Measurements from ENCODE around the gene KRT13.
A peak's percentile ranks its signal among the peaks of the same experiment; 100 is the strongest.

The KRT13 gene

DNA sequence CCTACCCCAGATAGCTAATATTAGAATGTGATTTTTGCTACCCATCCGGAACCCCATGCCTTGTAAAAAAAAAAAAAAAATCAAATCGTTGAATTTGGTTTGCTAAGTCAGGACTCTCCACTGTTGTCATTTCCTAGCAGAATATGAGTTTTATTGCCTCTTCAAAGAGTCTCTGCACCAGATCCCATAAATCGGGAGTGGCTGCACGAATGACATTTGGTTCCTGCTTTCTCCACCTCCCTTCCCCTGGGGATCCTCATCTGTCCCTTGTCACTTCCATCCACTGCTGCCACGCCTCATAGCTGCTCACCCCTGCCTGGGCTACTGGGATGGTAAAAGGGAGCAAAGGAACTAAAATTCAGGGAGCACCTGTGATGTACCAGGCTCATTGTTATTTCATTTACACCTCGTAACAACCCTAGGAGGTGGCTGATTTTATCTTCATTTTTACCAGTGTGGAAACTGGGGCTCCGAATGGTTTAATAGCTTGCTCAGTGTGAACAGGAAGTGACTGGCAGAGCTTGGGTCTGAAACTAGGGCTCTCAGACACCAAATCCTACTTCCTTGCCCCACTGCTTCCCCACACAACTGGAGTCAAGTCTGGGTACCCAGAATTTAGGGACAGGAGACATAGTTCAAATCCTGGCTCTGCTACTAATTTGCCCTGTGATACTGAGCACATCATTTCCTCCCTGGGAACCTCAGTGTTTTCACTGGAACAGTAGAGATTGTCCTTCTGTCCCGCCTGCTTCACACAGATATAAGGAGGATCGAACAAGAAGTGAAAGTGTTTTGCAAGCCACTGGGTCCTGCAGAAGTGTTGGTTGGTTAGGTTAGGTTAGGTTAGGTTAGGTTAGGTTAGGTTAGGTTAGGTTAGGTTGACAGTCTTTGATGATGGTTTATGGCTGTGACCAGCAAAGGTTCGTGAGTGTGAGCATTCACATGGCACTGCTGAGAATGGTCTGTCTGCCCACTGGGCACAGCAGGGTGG, 15.1 kb downstream of the KRT13 start:
- no peak for FAIRE-seq

GRCh38 chr17:41489531-41489930, 15.9 kb downstream of the KRT13 start, which contains the start of gene KRT36:
Gene KRT36 (minus strand): TSS chr17:41489910. CDS start chr17:41489864, 46 bp downstream.
- FAIRE-seq, result no peak

More for the DNA sequence above, 15.1 kb downstream of the KRT13 start:
- DNase-seq (ENCODE audit: insufficient read length), result no peak
- TF ChIP-seq POLR2AphosphoS5 (IDR thresholded peaks at IDR 0.05; ENCODE audit: low read depth, low read length) (no peak), POLR2A (IDR thresholded peaks at IDR 0.05; ENCODE audit: low read depth, low read length) (no peak), TAF1 (IDR thresholded peaks at IDR 0.05; ENCODE audit: borderline replicate concordance, low read depth, low read length) (no peak)

DNA sequence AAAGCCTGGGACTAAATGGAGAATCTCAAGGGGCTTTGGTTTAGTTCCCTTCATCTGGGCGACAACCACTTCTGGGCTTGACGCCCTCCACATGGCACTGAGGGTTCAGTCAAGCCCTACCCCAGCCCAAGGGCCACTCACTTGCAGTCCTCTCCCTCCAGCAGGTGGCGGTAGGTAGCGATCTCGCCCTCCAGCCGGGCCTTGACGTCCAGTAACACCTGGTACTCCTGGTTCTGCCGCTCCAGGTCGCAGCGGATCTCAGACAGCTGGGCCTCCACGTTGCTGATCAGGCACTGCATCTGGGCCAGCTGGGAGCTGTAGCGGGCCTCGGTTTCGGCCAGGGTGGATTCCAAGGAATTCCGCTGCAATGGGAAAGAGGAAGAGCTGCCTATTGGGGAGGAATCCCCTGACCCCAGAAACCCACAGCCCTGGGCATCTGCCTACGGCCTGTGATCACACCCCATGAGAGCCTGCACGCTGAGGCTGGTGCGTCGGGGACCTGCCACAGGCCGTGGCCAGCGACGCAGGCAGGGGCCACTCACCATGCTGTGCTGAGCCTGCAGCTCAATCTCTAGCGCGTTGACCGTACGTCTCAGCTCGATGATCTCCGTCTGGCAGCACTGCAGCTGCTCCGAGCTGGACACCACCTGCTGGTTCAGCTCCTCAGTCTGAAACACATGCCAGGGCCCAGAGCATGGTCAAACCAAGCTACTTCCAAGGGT, 18.4 kb downstream of the KRT13 start:
- TF ChIP-seq POLR2A (IDR thresholded peaks at IDR 0.05; ENCODE audit: low read depth, low read length) (no peak), POLR2AphosphoS5 (IDR thresholded peaks at IDR 0.05; ENCODE audit: low read depth, low read length) (no peak), TAF1 (IDR thresholded peaks at IDR 0.05; ENCODE audit: borderline replicate concordance, low read depth, low read length) (no peak)
- FAIRE-seq, result no peak
- DNase-seq (ENCODE audit: insufficient read length), result peak; percentile 40

More at GRCh38 chr17:41489531-41489930, 15.9 kb downstream of the KRT13 start, which contains the start of gene KRT36:
- no peak for DNase-seq (ENCODE audit: insufficient read length)
- TF ChIP-seq TAF1 (IDR thresholded peaks at IDR 0.05; ENCODE audit: borderline replicate concordance, low read depth, low read length) (no peak), POLR2AphosphoS5 (IDR thresholded peaks at IDR 0.05; ENCODE audit: low read depth, low read length) (no peak), POLR2A (IDR thresholded peaks at IDR 0.05; ENCODE audit: low read depth, low read length) (no peak)

GRCh38 chr17:41486316-41486715, 19.1 kb downstream of the KRT13 start:
- FAIRE-seq (no peak), DNase-seq (ENCODE audit: insufficient read length) (no peak)
- no peak for TF ChIP-seq POLR2AphosphoS5 (IDR thresholded peaks at IDR 0.05; ENCODE audit: low read depth, low read length)

- no peak for FAIRE-seq
- DNase-seq (ENCODE audit: insufficient read length), result no peak
- TF ChIP-seq POLR2AphosphoS5 (IDR thresholded peaks at IDR 0.05; ENCODE audit: low read depth, low read length) (no peak), POLR2A (IDR thresholded peaks at IDR 0.05; ENCODE audit: low read depth, low read length) (no peak), TAF1 (IDR thresholded peaks at IDR 0.05; ENCODE audit: borderline replicate concordance, low read depth, low read length) (no peak)
Measured at GRCh38 chr17:41484920-41485904, 20.2 kb downstream of the KRT13 start.

- FAIRE-seq (no peak), DNase-seq (ENCODE audit: insufficient read length) (no peak)
- TF ChIP-seq POLR2A (IDR thresholded peaks at IDR 0.05; ENCODE audit: low read depth, low read length), result no peak
Measured at GRCh38 chr17:41483991-41484826, 21.2 kb downstream of the KRT13 start.

DNA sequence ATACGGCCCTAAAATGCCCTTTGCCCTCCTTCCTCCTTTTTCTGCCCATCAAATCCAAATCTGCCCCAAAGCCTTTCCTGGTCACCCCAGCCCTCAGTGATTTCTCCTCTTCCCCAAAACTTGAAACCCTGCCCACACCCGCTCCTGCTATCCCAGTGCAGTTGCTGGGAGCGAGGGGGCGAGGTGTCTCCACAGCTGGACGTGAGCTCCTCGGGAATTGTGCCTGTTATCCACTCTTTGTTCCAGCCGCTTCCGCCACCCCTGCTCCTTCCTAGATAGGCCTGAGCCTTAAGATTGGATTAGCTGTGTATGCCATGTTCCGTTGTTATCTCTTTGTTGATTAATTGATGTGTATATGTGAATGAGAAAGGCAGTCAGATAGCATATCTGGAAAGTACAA, 21.9 kb downstream of the KRT13 start:
- DNase-seq (ENCODE audit: insufficient read length) (no peak), FAIRE-seq (no peak)
- TF ChIP-seq POLR2A (IDR thresholded peaks at IDR 0.05; ENCODE audit: low read depth, low read length), result no peak
- TF ChIP-seq TAF1 (IDR thresholded peaks at IDR 0.05; ENCODE audit: borderline replicate concordance, low read depth, low read length), result no peak
- TF ChIP-seq POLR2AphosphoS5 (IDR thresholded peaks at IDR 0.05; ENCODE audit: low read depth, low read length), result no peak

DNA sequence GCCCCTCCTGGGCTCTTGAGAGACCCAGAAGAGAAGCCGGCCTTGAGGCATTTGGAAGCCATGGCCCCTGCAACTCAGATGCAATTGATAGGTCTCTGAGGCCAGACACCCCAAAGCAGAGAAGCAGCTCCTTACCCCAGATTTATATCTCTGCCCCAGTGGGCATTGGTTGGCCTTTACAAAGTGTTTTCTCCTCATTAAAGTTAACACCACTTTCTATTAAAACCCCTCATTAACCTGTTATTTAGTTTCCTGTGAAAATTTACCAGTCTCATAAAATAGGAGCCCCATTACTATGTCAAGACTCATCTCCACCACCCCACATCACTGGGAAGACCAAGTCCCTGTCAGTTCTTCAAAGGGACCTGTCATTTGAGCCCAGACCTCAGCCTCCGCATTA, 24.4 kb downstream of the KRT13 start, which contains the start of gene KRT35:
KRT35 (minus strand) TSS at position 116 of the 400 bp plus-strand sequence; CDS start at position 62, 54 bp downstream.
- no peak for FAIRE-seq
- DNase-seq (ENCODE audit: insufficient read length), result no peak
- TF ChIP-seq POLR2AphosphoS5 (IDR thresholded peaks at IDR 0.05; ENCODE audit: low read depth, low read length) (no peak), TAF1 (IDR thresholded peaks at IDR 0.05; ENCODE audit: borderline replicate concordance, low read depth, low read length) (no peak), POLR2A (IDR thresholded peaks at IDR 0.05; ENCODE audit: low read depth, low read length) (no peak)

GRCh38 chr17:41480581-41480980, 24.8 kb downstream of the KRT13 start:
- DNase-seq (ENCODE audit: insufficient read length) (no peak), FAIRE-seq (no peak)
- TF ChIP-seq TAF1 (IDR thresholded peaks at IDR 0.05; ENCODE audit: borderline replicate concordance, low read depth, low read length) (no peak), POLR2A (IDR thresholded peaks at IDR 0.05; ENCODE audit: low read depth, low read length) (no peak), POLR2AphosphoS5 (IDR thresholded peaks at IDR 0.05; ENCODE audit: low read depth, low read length) (no peak)

DNA sequence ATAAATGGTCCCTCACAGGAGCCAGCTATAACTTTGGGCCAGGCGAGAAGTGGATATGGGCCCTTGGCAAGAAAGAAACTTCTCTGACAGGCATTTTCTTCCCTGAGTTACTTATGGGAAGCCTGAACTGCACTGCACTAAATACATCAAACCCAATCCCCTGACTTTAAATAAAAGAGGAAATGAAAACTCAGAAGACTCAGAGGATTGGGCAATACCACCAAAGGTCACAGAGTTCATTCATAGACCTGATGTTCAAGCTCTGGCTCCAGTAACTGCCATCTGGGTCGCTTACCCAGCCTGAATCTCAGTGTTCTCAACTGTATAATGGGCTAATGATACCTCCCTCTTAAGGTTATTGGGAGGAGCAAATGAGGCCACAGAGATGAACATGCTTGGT, 25.3 kb downstream of the KRT13 start:
- TF ChIP-seq POLR2AphosphoS5 (IDR thresholded peaks at IDR 0.05; ENCODE audit: low read depth, low read length) (no peak), TAF1 (IDR thresholded peaks at IDR 0.05; ENCODE audit: borderline replicate concordance, low read depth, low read length) (no peak), POLR2A (IDR thresholded peaks at IDR 0.05; ENCODE audit: low read depth, low read length) (no peak)
- FAIRE-seq, result no peak

More for the DNA sequence above, 25.3 kb downstream of the KRT13 start:
- no peak for DNase-seq (ENCODE audit: insufficient read length)

Data from GM12892 (cell line).